GM12892 (cell line): Measurements from ENCODE around the gene LARGE1.

ENCODE experiments used
- POLR2A ChIP-seq: IDR thresholded peaks from 2 replicates; pipeline ENCODE4 v1.6.1; 2011; ENCODE audit warnings: low read depth, low read length, control low read depth
- POLR2AphosphoS5 ChIP-seq: IDR thresholded peaks from 2 replicates; pipeline ENCODE4 v1.6.1; 2011; ENCODE audit warnings: low read depth, low read length, control low read depth
- TAF1 ChIP-seq: IDR thresholded peaks from 2 replicates; pipeline ENCODE4 v1.6.1; 2011; ENCODE audit warnings: low read depth, mild to moderate bottlenecking, control low read depth, low read length, borderline replicate concordance

GRCh38 chr22:33341611-33342010, 578.7 kb downstream of the LARGE1 start:
- TF ChIP-seq TAF1 = no peak
- TF ChIP-seq POLR2AphosphoS5 = no peak
- no peak for TF ChIP-seq POLR2A
